ENCODE results near the gene HNRNPUL2. TPM values are rescaled to one million over a fixed set of nuclear protein-coding genes. Genes with fewer than 3 reads are reported as not detected.

The HNRNPUL2 gene
- 38.4 to 45.9 TPM (median 43.9 TPM) in 5 replicates for total RNA-seq (2022; extraction: Qiagen RNA extraction; ENCODE audit: low read depth)

DNA sequence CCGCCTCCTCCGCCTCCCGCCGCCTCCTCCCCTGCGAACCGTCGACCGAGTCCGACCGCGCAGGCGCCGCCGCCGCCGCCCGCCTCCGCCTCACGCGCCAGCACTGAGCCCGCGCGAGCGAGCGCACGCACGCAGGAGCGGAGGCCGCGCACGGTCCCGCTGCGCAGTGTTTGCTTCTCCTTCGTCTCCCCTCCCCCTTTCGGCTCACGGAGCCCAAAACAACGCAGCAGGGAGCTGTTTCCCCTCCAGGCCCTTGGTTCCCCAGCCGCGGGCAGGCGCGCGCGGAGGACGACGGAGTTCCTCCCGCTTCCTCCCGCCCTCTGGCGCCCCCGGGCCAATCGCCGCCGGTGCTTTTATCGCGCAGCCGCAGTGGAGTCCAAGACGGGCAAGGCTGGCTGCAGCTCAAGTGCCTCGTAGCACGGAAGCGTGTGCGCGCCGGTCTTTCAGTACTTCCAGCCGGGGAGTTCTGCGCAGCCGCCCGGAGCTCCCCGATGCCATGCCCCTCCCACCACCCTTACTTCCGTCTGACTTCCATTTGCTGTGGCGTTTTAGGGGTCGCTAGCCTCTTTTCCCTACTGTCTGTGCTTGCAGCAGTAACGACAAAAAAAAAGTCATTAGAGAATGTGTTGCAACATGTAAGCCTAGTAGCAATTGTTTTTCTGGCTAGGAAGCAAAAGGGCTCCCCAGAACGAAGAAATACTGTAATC lies at the start of gene HNRNPUL2:
Gene HNRNPUL2 (minus strand): TSS at position 293 of the 707 bp plus-strand sequence. CDS start 301 bp downstream, outside the sequence.

DNA sequence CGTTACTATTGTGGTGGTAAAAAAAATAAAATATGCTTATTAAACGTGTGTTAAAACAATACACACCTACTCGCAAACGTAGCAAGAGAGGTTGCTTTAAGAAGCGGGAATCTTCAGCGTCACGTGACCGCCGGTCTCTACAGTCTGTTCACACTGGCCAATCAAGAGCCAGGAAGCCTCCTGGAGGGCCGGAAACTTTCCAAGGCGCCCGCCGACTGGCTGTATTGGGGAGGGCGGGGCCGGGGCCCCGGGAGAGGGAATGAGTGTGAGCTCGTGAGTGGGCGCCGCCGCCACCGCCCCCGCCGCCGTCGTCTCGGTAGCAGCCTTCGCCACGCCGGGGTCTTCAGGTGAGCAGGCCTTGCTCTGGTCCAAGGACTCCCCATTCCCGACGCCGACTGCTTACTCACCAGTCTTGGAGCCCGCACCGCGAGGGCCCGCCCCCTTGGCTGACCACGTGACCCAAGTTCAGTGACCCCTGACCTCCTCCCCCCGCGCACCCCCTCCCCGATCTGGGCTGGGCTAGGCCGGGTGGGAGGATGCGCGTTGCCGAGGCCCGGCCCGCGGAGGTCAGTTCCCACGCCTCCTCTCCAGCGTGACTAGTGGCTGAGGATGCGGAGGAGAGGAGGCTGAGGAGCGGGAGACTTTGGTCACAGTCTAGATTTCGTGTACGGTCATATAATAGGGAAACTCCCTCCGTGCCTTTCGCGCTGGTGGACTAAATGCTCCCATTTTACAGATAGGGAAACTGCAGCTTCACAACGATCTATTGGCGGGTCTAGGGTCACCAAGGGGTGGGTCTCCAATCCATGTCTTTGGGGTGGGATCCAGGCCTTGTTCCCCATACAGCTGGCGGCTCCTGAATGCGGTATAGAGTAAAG lies 44.1 kb upstream of the HNRNPUL2 start, which contains the start of gene TAF6L:
Gene TAF6L (plus strand): TSS at position 253 of the 878 bp plus-strand sequence. CDS start 4,388 bp downstream, outside the sequence.

DNA sequence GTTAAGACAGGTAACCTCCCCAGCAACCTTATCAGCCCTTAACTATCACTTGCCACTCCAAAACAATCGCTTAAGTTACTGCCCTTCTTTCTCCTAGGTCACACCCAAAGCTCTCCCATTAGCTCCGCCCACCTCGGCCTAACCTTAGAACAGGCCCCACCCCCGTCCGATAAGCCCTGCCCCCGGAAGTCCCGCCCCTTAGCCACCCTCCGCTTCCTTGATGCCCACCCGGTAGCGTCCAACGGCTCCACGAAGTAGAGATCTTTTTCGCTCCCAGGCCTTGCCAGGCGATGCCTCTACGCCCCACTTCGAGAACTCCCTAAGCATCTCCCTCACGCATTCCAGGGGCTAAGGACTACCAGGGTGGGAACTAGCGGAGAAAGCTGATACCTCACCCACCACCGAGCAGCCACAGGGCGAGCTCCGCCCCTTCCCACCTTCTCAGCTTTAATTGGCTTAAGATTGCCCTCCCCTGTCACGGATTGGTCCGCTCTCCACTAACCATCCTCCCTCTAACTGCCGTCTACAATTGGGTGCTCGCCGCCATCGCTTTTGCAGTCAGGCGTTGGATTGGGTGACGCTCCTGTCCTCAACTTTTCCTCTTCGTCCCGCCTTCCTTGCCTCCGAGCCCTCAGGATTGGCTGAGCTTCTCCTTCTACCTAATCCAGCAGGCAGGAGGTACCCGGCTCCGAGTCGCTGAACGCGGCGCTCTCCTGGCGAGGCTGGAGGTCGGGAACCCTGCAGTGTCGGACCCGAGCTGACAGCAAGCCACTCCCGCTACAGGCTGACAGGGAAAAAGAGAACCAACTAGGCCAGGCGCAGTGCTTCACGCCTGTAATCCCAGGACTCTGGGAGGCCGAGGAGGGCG lies 26.7 kb upstream of the HNRNPUL2 start, which contains the start of gene ZBTB3:
Gene ZBTB3 (minus strand): TSS at position 425 of the 868 bp plus-strand sequence. CDS start 496 bp downstream, outside the sequence.

DNA sequence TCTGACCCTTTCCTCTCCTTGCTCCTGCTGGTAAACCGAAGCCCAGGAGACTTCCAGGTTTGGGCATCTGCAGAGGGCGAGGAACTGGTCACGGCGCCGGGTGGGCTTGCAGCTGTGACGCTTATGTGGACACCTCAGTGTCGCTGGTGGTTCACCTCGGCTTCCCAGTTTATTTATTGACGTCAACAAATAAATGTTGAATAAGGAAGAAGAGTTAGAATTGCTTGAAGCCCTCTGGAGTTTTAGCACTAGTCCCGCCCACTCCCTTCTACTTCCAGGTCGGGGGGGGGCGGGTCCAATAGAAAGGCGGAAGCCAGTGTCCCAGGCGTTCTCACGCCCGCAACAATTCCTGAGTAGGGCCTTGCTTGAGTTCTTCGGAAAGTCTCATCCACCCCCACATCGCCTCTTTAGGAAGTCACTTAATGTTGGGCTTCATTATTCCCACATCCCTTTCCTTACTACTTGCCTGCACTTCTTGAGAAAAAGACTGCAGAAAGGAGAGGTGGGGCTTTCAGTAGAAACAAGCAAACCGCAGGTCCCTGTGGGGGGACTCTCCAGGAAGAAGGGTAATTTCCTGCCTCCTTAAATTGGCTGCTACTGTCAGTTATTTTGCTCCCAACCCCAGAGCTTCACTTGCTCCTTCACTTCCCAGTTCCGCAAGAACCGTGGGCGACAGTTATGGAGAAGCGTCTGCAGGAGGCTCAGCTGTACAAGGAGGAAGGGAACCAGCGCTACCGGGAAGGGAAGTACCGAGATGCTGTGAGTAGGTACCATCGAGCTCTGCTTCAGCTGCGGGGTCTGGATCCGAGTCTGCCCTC lies 1.1 kb upstream of the HNRNPUL2 start, which contains the start of gene TTC9C:
Gene TTC9C (plus strand): TSS at position 316 of the 818 bp plus-strand sequence. CDS start 363 bp downstream, at position 679.

DNA sequence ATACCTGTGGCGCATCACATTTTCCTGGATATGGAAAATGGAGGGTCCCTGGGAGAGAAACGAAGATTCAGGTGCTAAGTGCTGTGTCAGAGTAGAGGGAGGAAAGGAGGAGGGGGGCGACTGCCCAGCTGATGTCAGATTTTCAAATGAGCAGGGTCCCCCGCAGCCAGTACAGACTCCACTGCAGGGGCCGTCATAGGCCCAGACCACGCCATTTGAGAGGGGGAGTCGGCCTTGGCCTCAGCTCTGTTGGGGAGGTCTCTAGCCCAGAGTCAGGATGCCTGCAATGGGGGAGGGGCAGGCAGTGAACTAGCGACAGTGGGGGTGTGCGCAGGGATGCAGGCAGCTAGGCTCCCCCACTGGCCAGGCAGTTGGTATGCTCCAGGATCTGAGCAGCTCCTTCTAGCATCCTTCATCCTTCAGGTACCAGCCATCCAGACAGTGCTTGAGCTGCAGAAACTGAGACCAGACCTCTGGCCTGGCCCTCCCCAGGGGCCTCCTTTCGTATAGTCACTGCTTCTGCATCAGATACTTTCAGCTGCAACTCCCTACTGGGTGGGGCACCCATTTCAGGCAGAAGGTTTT lies 19.9 kb downstream of the HNRNPUL2 start, which contains the start of the genes BSCL2 and GNG3:
Gene BSCL2 (minus strand): TSS at position 148 of the 585 bp plus-strand sequence. CDS start 229 bp downstream, outside the sequence.
Gene GNG3 (plus strand): TSS at position 400 of the 585 bp plus-strand sequence. CDS start 620 bp downstream, outside the sequence.

DNA sequence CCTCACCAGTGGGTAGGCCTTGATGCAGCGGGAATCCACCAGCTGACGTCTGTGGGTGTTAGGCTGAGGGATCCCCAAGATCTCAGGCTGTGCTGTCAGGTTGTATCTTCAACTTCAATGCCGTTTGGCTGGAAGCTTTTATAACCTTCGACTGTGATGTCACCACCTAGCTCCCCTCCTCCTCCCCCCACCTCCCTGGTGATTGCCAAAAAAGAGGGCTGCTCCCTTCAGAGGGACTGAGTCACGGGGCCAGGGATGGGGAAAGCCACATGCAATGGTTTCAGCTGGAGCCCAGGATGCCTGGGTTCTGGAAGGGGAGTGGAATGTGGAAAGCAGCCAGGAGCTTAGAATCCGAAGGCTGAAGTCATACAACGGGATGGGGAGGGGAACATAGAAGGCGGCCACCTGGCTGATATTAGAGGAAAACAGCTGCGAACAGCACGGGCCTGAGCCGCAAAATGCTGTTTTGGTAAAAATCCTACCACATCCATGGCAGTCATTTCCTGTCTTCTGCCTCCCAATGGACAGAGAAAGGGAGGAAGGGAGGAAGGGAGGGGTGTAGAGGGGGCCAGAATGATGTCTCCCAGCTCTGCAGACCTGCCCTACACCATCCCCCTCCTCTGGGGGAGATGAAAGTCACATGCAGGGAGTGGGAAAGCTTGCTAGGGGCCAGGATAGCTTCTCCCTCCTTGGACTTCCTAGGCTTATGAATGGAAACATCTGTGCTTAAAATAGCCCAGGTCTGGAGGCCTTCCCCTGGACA lies 37.7 kb downstream of the HNRNPUL2 start, which contains the start of gene LRRN4CL:
Gene LRRN4CL (minus strand): TSS at position 110 of the 763 bp plus-strand sequence. CDS start 1,022 bp downstream, outside the sequence.

DNA sequence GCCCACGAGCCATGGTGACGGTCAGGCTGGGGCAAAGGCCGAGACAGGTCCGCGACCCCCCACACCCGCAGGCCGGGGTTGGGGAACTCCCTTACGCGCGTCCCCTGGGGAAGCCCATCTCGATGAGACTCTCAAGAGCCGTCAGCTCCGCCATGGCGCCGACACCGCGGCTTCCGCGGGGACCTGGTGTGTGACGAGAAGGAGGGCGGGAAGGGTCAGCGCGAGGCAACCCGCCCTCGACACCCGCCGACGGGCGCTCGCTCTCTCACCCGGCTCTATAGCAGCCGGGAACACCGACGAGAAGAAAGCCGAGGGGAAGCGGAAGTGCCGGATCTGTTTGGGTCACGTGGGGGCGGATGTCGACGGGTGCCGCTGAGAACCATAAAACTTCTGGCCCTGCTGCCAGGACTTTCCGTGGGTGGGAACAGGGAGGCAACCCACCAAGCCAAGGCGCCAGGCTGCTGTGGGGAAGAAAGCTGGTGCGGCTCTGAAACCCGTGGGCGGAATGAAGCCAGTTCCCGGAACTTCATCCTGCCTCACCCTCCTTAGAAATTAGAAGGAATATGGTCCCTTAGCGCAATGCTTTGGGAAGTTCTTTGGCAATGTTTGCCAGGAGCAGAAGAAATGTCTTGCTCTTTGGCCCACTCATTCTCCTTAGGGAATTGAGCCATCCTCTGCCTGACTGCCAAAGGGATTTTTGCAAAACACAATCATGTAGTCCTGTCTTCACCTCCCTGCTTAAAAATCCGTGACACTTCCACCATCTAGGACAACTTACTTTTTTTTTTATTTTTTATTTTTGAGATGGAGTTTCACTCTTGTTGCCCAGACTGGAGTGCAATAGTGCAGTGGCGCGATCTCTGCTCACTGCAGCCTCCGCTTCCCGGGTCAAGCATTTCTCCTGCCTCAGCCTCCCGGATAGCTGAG lies 48.2 kb downstream of the HNRNPUL2 start, which contains the start of gene UBXN1:
Gene UBXN1 (minus strand): TSS at position 304 of the 927 bp plus-strand sequence. CDS start 150 bp downstream, at position 154.

DNA sequence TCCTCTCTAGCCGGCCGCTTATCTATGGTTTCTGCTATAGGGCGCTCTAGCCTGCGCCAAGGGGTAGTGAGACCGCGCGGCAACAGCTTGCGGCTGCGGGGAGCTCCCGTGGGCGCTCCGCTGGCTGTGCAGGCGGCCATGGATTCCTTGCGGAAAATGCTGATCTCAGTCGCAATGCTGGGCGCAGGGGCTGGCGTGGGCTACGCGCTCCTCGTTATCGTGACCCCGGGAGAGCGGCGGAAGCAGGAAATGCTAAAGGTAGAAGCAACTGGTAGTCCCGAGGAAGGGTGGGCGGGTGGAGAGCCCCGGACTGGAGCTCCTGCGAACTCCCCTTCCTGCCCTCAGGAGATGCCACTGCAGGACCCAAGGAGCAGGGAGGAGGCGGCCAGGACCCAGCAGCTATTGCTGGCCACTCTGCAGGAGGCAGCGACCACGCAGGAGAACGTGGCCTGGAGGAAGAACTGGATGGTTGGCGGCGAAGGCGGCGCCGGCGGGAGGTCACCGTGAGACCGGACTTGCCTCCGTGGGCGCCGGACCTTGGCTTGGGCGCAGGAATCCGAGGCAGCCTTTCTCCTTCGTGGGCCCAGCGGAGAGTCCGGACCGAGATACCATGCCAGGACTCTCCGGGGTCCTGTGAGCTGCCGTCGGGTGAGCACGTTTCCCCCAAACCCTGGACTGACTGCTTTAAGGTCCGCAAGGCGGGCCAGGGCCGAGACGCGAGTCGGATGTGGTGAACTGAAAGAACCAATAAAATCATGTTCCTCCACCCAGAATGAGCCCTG lies 55.5 kb downstream of the HNRNPUL2 start, which contains the start of the genes LBHD1 and UQCC3:
Gene LBHD1 (minus strand): TSS at position 660 of the 782 bp plus-strand sequence. CDS start 2,236 bp downstream, outside the sequence.
Gene UQCC3 (plus strand): TSS at position 66 of the 782 bp plus-strand sequence. CDS start 73 bp downstream, at position 139.

DNA sequence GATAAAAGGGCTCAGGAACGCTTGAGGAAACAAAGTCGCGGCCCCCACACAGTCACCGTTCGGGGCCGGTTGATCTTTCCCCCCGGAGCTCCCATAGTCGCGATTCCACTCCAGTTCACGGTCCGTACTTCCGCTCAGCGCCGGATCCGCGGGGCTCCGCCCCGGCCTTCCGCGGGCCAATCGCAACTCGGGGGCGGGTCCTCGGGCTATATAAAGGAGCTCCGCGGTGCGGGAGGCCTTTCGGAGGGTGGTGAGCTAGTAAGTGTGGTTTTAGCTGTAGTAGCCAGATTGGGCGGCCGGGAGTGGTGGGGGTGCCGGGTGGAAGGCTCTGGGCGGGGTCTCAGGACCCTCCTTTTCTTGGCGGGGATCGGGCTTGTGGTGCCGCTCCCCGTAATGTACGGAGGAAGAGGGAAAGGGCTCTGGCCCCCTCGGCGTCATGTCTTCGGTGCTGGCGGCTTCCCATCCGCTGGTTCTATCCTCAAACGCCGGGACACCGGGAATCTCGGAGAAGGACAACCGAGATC lies 62.1 kb downstream of the HNRNPUL2 start, which contains the start of the genes C11orf98 and CSKMT:
Gene C11orf98 (minus strand): TSS at position 136 of the 524 bp plus-strand sequence. CDS start 41 bp downstream, at position 95.
Gene CSKMT (plus strand): TSS at position 238 of the 524 bp plus-strand sequence. CDS start 568 bp downstream, outside the sequence.

Other genes starting within 250 kb of the HNRNPUL2 start
- gene AHNAK, start 180.7 kb downstream of the HNRNPUL2 start, total RNA-seq (2022; extraction: Qiagen RNA extraction; ENCODE audit: low read depth): 167 to 211 TPM (median 191 TPM) in 5 replicates
- gene EEF1G, start 153.6 kb downstream of the HNRNPUL2 start, total RNA-seq (2022; extraction: Qiagen RNA extraction; ENCODE audit: low read depth): 1,927 to 2,090 TPM (median 2,005 TPM) in 5 replicates
- gene TUT1, start 135.9 kb downstream of the HNRNPUL2 start, total RNA-seq (2022; extraction: Qiagen RNA extraction; ENCODE audit: low read depth): 11.7 to 16.4 TPM (median 14.8 TPM) in 5 replicates
- 87.0 to 95.9 TPM (median 89.9 TPM) in 5 replicates for gene MTA2, start 125.6 kb downstream of the HNRNPUL2 start, total RNA-seq (2022; extraction: Qiagen RNA extraction; ENCODE audit: low read depth)
- 17.4 to 24.3 TPM (median 23.3 TPM) in 5 replicates for gene EML3, start 114.7 kb downstream of the HNRNPUL2 start, total RNA-seq (2022; extraction: Qiagen RNA extraction; ENCODE audit: low read depth)
- gene ROM1, start 114.2 kb downstream of the HNRNPUL2 start, total RNA-seq (2022; extraction: Qiagen RNA extraction; ENCODE audit: low read depth): 4.0 to 5.3 TPM (median 4.4 TPM) in 5 replicates
- 46.5 to 57.3 TPM (median 51.6 TPM) in 5 replicates for gene B3GAT3, start 105.5 kb downstream of the HNRNPUL2 start, total RNA-seq (2022; extraction: Qiagen RNA extraction; ENCODE audit: low read depth)
- gene GANAB, start 80.8 kb downstream of the HNRNPUL2 start, total RNA-seq (2022; extraction: Qiagen RNA extraction; ENCODE audit: low read depth): 260 to 286 TPM (median 272 TPM) in 5 replicates
- gene INTS5, start 74.2 kb downstream of the HNRNPUL2 start, total RNA-seq (2022; extraction: Qiagen RNA extraction; ENCODE audit: low read depth): 18.1 to 23.5 TPM (median 21.1 TPM) in 5 replicates
- gene C11orf98, start 62.2 kb downstream of the HNRNPUL2 start, total RNA-seq (2022; extraction: Qiagen RNA extraction; ENCODE audit: low read depth): 134 to 147 TPM (median 144 TPM) in 5 replicates
- gene CSKMT, start 62.1 kb downstream of the HNRNPUL2 start, total RNA-seq (2022; extraction: Qiagen RNA extraction; ENCODE audit: low read depth): 12.2 to 16.7 TPM (median 15.5 TPM) in 5 replicates
- 25.7 to 36.5 TPM (median 31.8 TPM) in 5 replicates for gene UQCC3, start 55.8 kb downstream of the HNRNPUL2 start, total RNA-seq (2022; extraction: Qiagen RNA extraction; ENCODE audit: low read depth)
- gene LBHD1, start 55.2 kb downstream of the HNRNPUL2 start, total RNA-seq (2022; extraction: Qiagen RNA extraction; ENCODE audit: low read depth): 4.4 to 6.6 TPM (median 5.4 TPM) in 5 replicates
- 103 to 124 TPM (median 116 TPM) in 5 replicates for gene UBXN1, start 48.4 kb downstream of the HNRNPUL2 start, total RNA-seq (2022; extraction: Qiagen RNA extraction; ENCODE audit: low read depth)
- gene LRRN4CL, start 37.9 kb downstream of the HNRNPUL2 start, total RNA-seq (2022; extraction: Qiagen RNA extraction; ENCODE audit: low read depth): 0.03 to 0.15 TPM (median 0.12 TPM) in 3 of 5 replicates, not detected in the others
- 59.2 to 86.7 TPM (median 72.8 TPM) in 5 replicates for gene BSCL2, start 20.0 kb downstream of the HNRNPUL2 start, total RNA-seq (2022; extraction: Qiagen RNA extraction; ENCODE audit: low read depth)
- gene GNG3, start 19.8 kb downstream of the HNRNPUL2 start, total RNA-seq (2022; extraction: Qiagen RNA extraction; ENCODE audit: low read depth): not detected in 5 replicates
- 25.6 to 36.9 TPM (median 35.6 TPM) in 5 replicates for gene TTC9C, start 1.0 kb upstream of the HNRNPUL2 start, total RNA-seq (2022; extraction: Qiagen RNA extraction; ENCODE audit: low read depth)
- gene ZBTB3, start 26.7 kb upstream of the HNRNPUL2 start, total RNA-seq (2022; extraction: Qiagen RNA extraction; ENCODE audit: low read depth): 2.1 to 2.5 TPM (median 2.1 TPM) in 5 replicates
- 167 to 186 TPM (median 179 TPM) in 5 replicates for gene POLR2G, start 34.1 kb upstream of the HNRNPUL2 start, total RNA-seq (2022; extraction: Qiagen RNA extraction; ENCODE audit: low read depth)
- gene TAF6L, start 43.9 kb upstream of the HNRNPUL2 start, total RNA-seq (2022; extraction: Qiagen RNA extraction; ENCODE audit: low read depth): 14.1 to 17.7 TPM (median 15.2 TPM) in 5 replicates
- gene TMEM179B, start 59.9 kb upstream of the HNRNPUL2 start, total RNA-seq (2022; extraction: Qiagen RNA extraction; ENCODE audit: low read depth): 66.9 to 93.0 TPM (median 81.2 TPM) in 5 replicates
- gene TMEM223, start 64.5 kb upstream of the HNRNPUL2 start, total RNA-seq (2022; extraction: Qiagen RNA extraction; ENCODE audit: low read depth): 19.0 to 29.4 TPM (median 27.1 TPM) in 5 replicates
- 44.6 to 59.3 TPM (median 53.9 TPM) in 5 replicates for gene NXF1, start 78.0 kb upstream of the HNRNPUL2 start, total RNA-seq (2022; extraction: Qiagen RNA extraction; ENCODE audit: low read depth)
- 20.5 to 28.2 TPM (median 26.0 TPM) in 5 replicates for gene STX5, start 104.6 kb upstream of the HNRNPUL2 start, total RNA-seq (2022; extraction: Qiagen RNA extraction; ENCODE audit: low read depth)
- gene TEX54, start 105.4 kb upstream of the HNRNPUL2 start, total RNA-seq (2022; extraction: Qiagen RNA extraction; ENCODE audit: low read depth): not detected in 5 replicates
- 80.1 to 88.6 TPM (median 84.8 TPM) in 5 replicates for gene WDR74, start 112.1 kb upstream of the HNRNPUL2 start, total RNA-seq (2022; extraction: Qiagen RNA extraction; ENCODE audit: low read depth)
- gene SLC3A2, start 153.4 kb upstream of the HNRNPUL2 start, total RNA-seq (2022; extraction: Qiagen RNA extraction; ENCODE audit: low read depth): 929 to 1,086 TPM (median 982 TPM) in 5 replicates
- 0.03 to 0.11 TPM (median 0.04 TPM) in 3 of 5 replicates, not detected in the others for gene CHRM1, start 193.9 kb upstream of the HNRNPUL2 start, total RNA-seq (2022; extraction: Qiagen RNA extraction; ENCODE audit: low read depth)

Measured in A549 treated with DMSO at 1 μM for 4 hours (cell line).